Measurements from ENCODE around the gene ARIH1. TPM values are rescaled to one million over a fixed set of nuclear protein-coding genes. Genes with fewer than 3 reads are reported as not detected.

ARIH1 gene
- total and polyA plus RNA-seq, 2 donors (not counting 1 experiment from before 2014, with no cell fraction given): 27.9 to 199 TPM

DNA sequence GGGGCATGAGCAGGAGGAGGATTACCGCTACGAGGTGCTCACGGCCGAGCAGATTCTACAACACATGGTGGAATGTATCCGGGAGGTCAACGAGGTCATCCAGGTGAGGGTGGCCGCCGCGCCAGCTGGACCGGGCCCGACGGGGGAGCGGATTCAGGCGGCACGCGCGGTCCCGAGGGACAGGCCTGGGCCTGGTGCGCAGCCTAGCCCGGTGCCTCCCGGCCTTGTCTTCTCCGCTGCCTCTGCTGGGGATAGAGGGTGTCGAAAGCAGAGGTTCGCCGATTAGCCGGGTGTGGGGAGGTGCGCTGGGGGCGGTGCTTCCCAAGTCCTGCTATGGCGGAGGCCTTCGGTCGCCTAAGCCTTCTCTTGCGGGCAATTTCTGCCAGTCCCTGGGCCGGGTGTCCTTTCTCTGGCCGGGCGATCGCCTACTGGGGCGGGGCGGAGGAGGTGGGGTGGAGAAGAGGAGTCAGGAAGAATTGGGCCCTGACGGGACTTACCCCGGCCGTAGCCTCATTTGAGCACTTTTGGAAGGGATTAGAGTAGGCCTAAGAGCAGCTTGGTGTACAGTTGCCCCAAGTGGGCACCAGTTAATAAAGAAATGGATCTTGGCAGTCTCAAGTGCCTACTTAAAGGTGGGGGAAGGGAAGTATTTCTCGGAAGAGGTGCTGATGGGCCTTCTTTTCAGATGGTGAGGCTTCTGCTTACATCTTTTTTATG lies 940 bp downstream of the ARIH1 start:
- peak overlapping the region; percentile 100 for H3K27ac ChIP-seq (ENCODE audit: low read length in 2 of 2)
- Mint-ChIP-seq H3K4me3 (peak overlapping the region; percentile 95), H3K9me3 (ENCODE audit: insufficient read depth) (no peaks in the 10 kb centered on the region), H3K27me3 (no peaks in the 10 kb centered on the region), H3K4me1 (peaks cover 46% of the 10 kb centered on the region), H3K27ac (peak overlapping the region; percentile 99)
- peaks cover 3 to 10% of the 10 kb centered on the region in 2 experiments for H3K36me3 ChIP-seq (replicated peaks in 1 of 2; ENCODE audit: control extremely low read depth in 1 of 2, control insufficient read depth in 1 of 2, extremely low read depth in 1 of 2, insufficient read depth in 2 of 2, low read length in 1 of 2)
- peak overlapping the region; percentile 100 for H3K9ac ChIP-seq (ENCODE audit: low read length)
- no peak overlapping the region for H2AFZ ChIP-seq (ENCODE audit: insufficient read depth, low read depth, low read length, poor library complexity, severe bottlenecking)
- intact Hi-C loops (cut with micrococcal nuclease): loop anchor here (1.0 to 10.0 kb wide), 6 partner anchors 99 to 1160 kb away; partner anchors contain the start of genes ADPGK, BBS4, CELF6 and HEXA
- peak; percentile 91 for DNase-seq
- peaks cover 58% of the 10 kb centered on the region for H4K20me1 ChIP-seq (ENCODE audit: control insufficient read depth, insufficient read depth, low read length, poor library complexity, severe bottlenecking)
- no peaks in the 10 kb centered on the region for H3K27me3 ChIP-seq (replicated peaks in 1 of 4; ENCODE audit: control extremely low read depth in 1 of 4, control insufficient read depth in 3 of 4, insufficient read depth in 4 of 4, low read length in 3 of 4)
- H3K4me3 ChIP-seq (ENCODE audit: control extremely low read depth in 1 of 5, extremely low read depth in 1 of 5, insufficient read depth in 1 of 5, low read depth in 2 of 5, low read length in 4 of 5): peak overlapping the region; percentile 90 to 98 (median 97)
- peak; percentile 62 for ATAC-seq (ENCODE audit: low read depth)
- ChIA-PET CTCF (interaction anchor here (1.0 to 1.9 kb wide), 2 partner anchors 14 to 99 kb away, joined by 3 to 9 read pairs; partner anchors contain the start of gene HEXA), POLR2A (interaction anchor here (1.0 to 1.3 kb wide), 2 partner anchors 13 to 99 kb away, joined by 3 to 4 read pairs; no protein-coding TSS in a partner anchor)
- peaks cover 74% of the 10 kb centered on the region for H3K79me2 ChIP-seq (ENCODE audit: control insufficient read depth, insufficient read depth, low read length)
- H3K4me2 ChIP-seq (replicated peaks; ENCODE audit: low read depth, low read length, poor library complexity, severe bottlenecking): peak overlapping the region; percentile 91
- no peak for TF ChIP-seq CTCF (IDR thresholded peaks at IDR 0.05)
- WGBS (ENCODE audit: insufficient coverage): under 1% methylated on average over 42 of the region's 42 CpGs
- no peaks in the 10 kb centered on the region for H3K9me3 ChIP-seq (ENCODE audit: control extremely low read depth in 1 of 3, control insufficient read depth in 2 of 3, insufficient read depth in 1 of 3, low read length in 2 of 3)
- peaks cover 26 to 41% of the 10 kb centered on the region in 2 donors for H3K4me1 ChIP-seq (ENCODE audit: control insufficient read depth in 2 of 2, insufficient read depth in 2 of 2, low read length in 2 of 2)

- H3K36me3 ChIP-seq (replicated peaks in 1 of 2; ENCODE audit: control extremely low read depth in 1 of 2, control insufficient read depth in 1 of 2, extremely low read depth in 1 of 2, insufficient read depth in 2 of 2, low read length in 1 of 2): peaks cover 3 to 10% of the 10 kb centered on the region in 2 experiments
- ATAC-seq (ENCODE audit: low read depth): no peak
Observed at GRCh38 chr15:72475674-72476073, 1.5 kb downstream of the ARIH1 start.

More at GRCh38 chr15:72475674-72476073, 1.5 kb downstream of the ARIH1 start:
- intact Hi-C loops (cut with micrococcal nuclease): loop anchor here (2.0 to 10.0 kb wide), 2 partner anchors 357 to 1159 kb away; partner anchors contain the start of genes MYO9A, NPTN and SENP8
- TF ChIP-seq CTCF (IDR thresholded peaks at IDR 0.05) (no peak), EZH2 (IDR thresholded peaks at IDR 0.05; ENCODE audit: borderline replicate concordance, insufficient read depth, low read depth, low read length, poor library complexity, severe bottlenecking) (no peak)
- H3K4me2 ChIP-seq (replicated peaks; ENCODE audit: low read depth, low read length, poor library complexity, severe bottlenecking): peak overlapping the region; percentile 91
- H3K4me1 ChIP-seq (ENCODE audit: control insufficient read depth in 2 of 2, insufficient read depth in 2 of 2, low read length in 2 of 2): peaks cover 26 to 41% of the 10 kb centered on the region in 2 donors
- no peak for DNase-seq
- Mint-ChIP-seq H3K27ac (peak overlapping the region; percentile 99), H3K4me3 (peak overlapping the region; percentile 95), H3K4me1 (peaks cover 49% of the 10 kb centered on the region), H3K27me3 (no peaks in the 10 kb centered on the region), H3K9me3 (ENCODE audit: insufficient read depth) (no peaks in the 10 kb centered on the region)
- H3K79me2 ChIP-seq (ENCODE audit: control insufficient read depth, insufficient read depth, low read length): peaks cover 77% of the 10 kb centered on the region
- H3K27ac ChIP-seq (ENCODE audit: low read length in 2 of 2): peak overlapping the region; percentile 100
- POLR2A ChIA-PET: interaction anchor here (1.0 to 1.3 kb wide), 2 partner anchors 14 to 99 kb away, joined by 3 to 4 read pairs; no protein-coding TSS in a partner anchor
- no peaks in the 10 kb centered on the region for H3K27me3 ChIP-seq (replicated peaks in 1 of 4; ENCODE audit: control extremely low read depth in 1 of 4, control insufficient read depth in 3 of 4, insufficient read depth in 4 of 4, low read length in 3 of 4)
- no peaks in the 10 kb centered on the region for H3K9me3 ChIP-seq (ENCODE audit: control extremely low read depth in 1 of 3, control insufficient read depth in 2 of 3, insufficient read depth in 1 of 3, low read length in 2 of 3)
- H3K4me3 ChIP-seq (ENCODE audit: control extremely low read depth in 1 of 5, extremely low read depth in 1 of 5, insufficient read depth in 1 of 5, low read depth in 2 of 5, low read length in 4 of 5): peak overlapping the region; percentile 90 to 98 (median 97)
- H2AFZ ChIP-seq (ENCODE audit: insufficient read depth, low read depth, low read length, poor library complexity, severe bottlenecking): no peak overlapping the region
- peak overlapping the region; percentile 100 for H3K9ac ChIP-seq (ENCODE audit: low read length)
- CTCF ChIA-PET: no interaction called here
- H4K20me1 ChIP-seq (ENCODE audit: control insufficient read depth, insufficient read depth, low read length, poor library complexity, severe bottlenecking): peaks cover 64% of the 10 kb centered on the region
- no CpG with 5 or more reads among the region's 2 CpGs for WGBS (ENCODE audit: insufficient coverage)

All from B cell (primary cell).